RWPE1 (cell line): ENCODE measurements around the gene CPOX.

Experiments
- CTCF ChIA-PET: fragments of 350-600 bp; sonication (Branson Sonifier 250); formaldehyde crosslinking; extraction: SDS; loops from one replicate; lab custom pipeline; 2021; lab: Yijun Ruan, JAX
- POLR2A ChIA-PET: fragments of 400-600 bp; formaldehyde crosslinking; extraction: SDS; loops from one replicate; lab custom pipeline; 2020; ENCODE audit warnings: antibody characterized with exemption; ENCODE audit not compliant: low non-redundant PET; lab: Yijun Ruan, JAX
- DNase-seq: peaks from one replicate; pipeline ENCODE4 v3.0.0; 2012; ENCODE audit warnings: low spot score
- H3K27ac ChIP-seq: fragments of 450-650 bp; 2 replicates; pipeline ENCODE4 v1.5.1; 2017
- CTCF ChIP-seq: fragments of 450-650 bp; conservative IDR thresholded peaks from 2 replicates; pipeline ENCODE4 v1.5.1; 2017; ENCODE audit warnings: low read depth, mild to moderate bottlenecking

Gene CPOX

GRCh38 chr3:98580401-98581386 lies 12.7 kb downstream of the CPOX start:
- ChIA-PET POLR2A (no interaction called here), CTCF (interaction anchor here (0.6 kb wide), 1 partner anchor 9 kb away, joined by 4 read pairs; no protein-coding TSS in a partner anchor)
- no peak for DNase-seq

GRCh38 chr3:98577178-98577895 lies 16.1 kb downstream of the CPOX start:
- TF ChIP-seq CTCF = no peak
- ChIA-PET POLR2A (no interaction called here), CTCF (no interaction called here)
- DNase-seq = no peak
- H3K27ac ChIP-seq = no peak overlapping the region

More at GRCh38 chr3:98580401-98581386, 12.7 kb downstream of the CPOX start:
- no peak for TF ChIP-seq CTCF
- no peak overlapping the region for H3K27ac ChIP-seq

- TF ChIP-seq CTCF = no peak
- POLR2A ChIA-PET = no interaction called here
These were observed 19.3 kb downstream of the CPOX start for GRCh38 chr3:98574132-98574531.

GRCh38 chr3:98573181-98573728 lies 20.2 kb downstream of the CPOX start:
- H3K27ac ChIP-seq = no peak overlapping the region
- peak; percentile 36 for DNase-seq
- TF ChIP-seq CTCF = peak; percentile 38; the same call in 1 of the 2 replicates
- ChIA-PET POLR2A (no interaction called here), CTCF (no interaction called here)

More at GRCh38 chr3:98574132-98574531, 19.3 kb downstream of the CPOX start:
- CTCF ChIA-PET = interaction anchor here (0.6 kb wide), 1 partner anchor 494 kb away, joined by 3 read pairs; no protein-coding TSS in a partner anchor
- H3K27ac ChIP-seq = no peak overlapping the region
- DNase-seq = no peak

GRCh38 chr3:98568402-98568801 lies 25.0 kb downstream of the CPOX start:
- POLR2A ChIA-PET = no interaction called here
- CTCF ChIA-PET = no interaction called here
- DNase-seq = no peak
- H3K27ac ChIP-seq = no peak overlapping the region
- TF ChIP-seq CTCF = no peak

- CTCF ChIA-PET = interaction anchor here (0.7 kb wide), 1 partner anchor 23 kb away, joined by 4 read pairs; no protein-coding TSS in a partner anchor
- no peak for TF ChIP-seq CTCF
- DNase-seq = no peak
- POLR2A ChIA-PET = no interaction called here
- H3K27ac ChIP-seq = no peak overlapping the region
These were observed 25.6 kb downstream of the CPOX start for GRCh38 chr3:98567666-98568270.
